Right cardiac atrium (tissue), 5 donors: ENCODE measurements around the gene SERAC1. TPM values are rescaled to one million over a fixed set of nuclear protein-coding genes. Genes with fewer than 3 reads are reported as not detected.
A peak's percentile ranks its signal among the peaks of the same experiment; 100 is the strongest.

Experiments used
- ATAC-seq, 2 donors: fragments of 200-7000 bp; cut with Tn5 transposase; one replicate each; pipeline versions ENCODE4 v1.8.0 to v1.9.1; 2020; ENCODE audit warnings: moderate library complexity in 2 of 2, mild to moderate bottlenecking in 1 of 2
- DNase-seq, 3 donors: peaks; one replicate each; pipeline ENCODE4 v3.0.0-alpha.2; 2020
- H3K27ac ChIP-seq: one replicate; pipeline ENCODE4 v1.5.1; 2013; ENCODE audit warnings: mild to moderate bottlenecking, low read length, control low read depth, moderate library complexity
- H3K27me3 ChIP-seq: one replicate; pipeline ENCODE4 v1.6.1; 2013; ENCODE audit not compliant: control insufficient read depth, insufficient read depth
- H3K4me1 ChIP-seq: one replicate; pipeline ENCODE4 v1.6.1; 2013; ENCODE audit warnings: low read length; ENCODE audit not compliant: control insufficient read depth, insufficient read depth
- H3K4me3 ChIP-seq: one replicate; pipeline ENCODE4 v1.5.1; 2013; ENCODE audit warnings: low read length, control low read depth
- H3K9me3 ChIP-seq: one replicate; pipeline ENCODE4 v1.6.1; 2013; ENCODE audit warnings: low read length; ENCODE audit not compliant: control insufficient read depth
- WGBS: extraction: QIAGEN DNeasy Blood & Tissue Kit; methylation state at CpG from one replicate; pipeline ENCODE4 v1.1.7; 2013; 5-methylcytosine and 5-hydroxymethylcytosine counted together
- intact Hi-C, 4 donors: fragments of 100-400 bp; cut with DNase I; formaldehyde crosslinking; loops; one replicate each; pipeline versions ENCODE4 v1.11.0 to v1.14.0; 2022 to 2023
- polyA plus RNA-seq: library from polyadenylated mRNA; stranded (reverse); fragments of 200-250 nt; gene quantifications from one replicate; pipeline ENCODE4 v1.2.3, GENCODE V29; 2013
- total RNA-seq, 4 donors: library from RNA; stranded (reverse); fragmentation: NEBNext Ultra II Directional; extraction: Animal tissue kit (Norgen Biotek cat#: 25700); gene quantifications; one replicate each; pipeline ENCODE4 v1.2.1, GENCODE V29; 2021
- donor health status: healthy with polysubstance abuse.
- donor health status: DM: no; HTN: yes; CAD: no.
- donor health status: DM: no; HTN: no; CAD: no.
- donor health status: DM: no; HTN: yes; CAD: no; lungs with severe emphysema.
- donor health status: DM: yes; HTN: yes; CAD: no.

SERAC1 gene
- total and polyA plus RNA-seq, 5 donors = 3.1 to 7.0 (median 5.1) TPM

- no peak for ATAC-seq
- DNase-seq = no peak
- intact Hi-C loops = loop anchor here in 1 of 4 donors (5.0 kb wide), 1 partner anchor 91 kb away; the partner anchor contains the start of gene SYNJ2
- Histone ChIP-seq H3K27me3 (no peaks in the 10 kb centered on the region), H3K4me3 (no peak overlapping the region), H3K9me3 (no peaks in the 10 kb centered on the region), H3K27ac (no peak overlapping the region), H3K4me1 (no peaks in the 10 kb centered on the region)
- 43% methylated on average over 3 of the region's 3 CpGs for WGBS
These were observed 94.3 kb downstream of the SERAC1 start for GRCh38 chr6:158073776-158074175.

- peak; percentile 52 to 68 for ATAC-seq
- 18% methylated on average over 16 of the region's 16 CpGs for WGBS
- Histone ChIP-seq H3K4me1 (no peaks in the 10 kb centered on the region), H3K27ac (no peak overlapping the region), H3K27me3 (no peaks in the 10 kb centered on the region), H3K9me3 (no peaks in the 10 kb centered on the region), H3K4me3 (no peak overlapping the region)
- intact Hi-C loops = loop anchor here in 1 of 4 donors (5.0 kb wide), 1 partner anchor 90 kb away; the partner anchor contains the start of gene SYNJ2
- peak; percentile 73 to 89 (median 88) for DNase-seq
These were observed 95.9 kb downstream of the SERAC1 start for GRCh38 chr6:158072083-158072721.

GRCh38 chr6:158071121-158072082 is 96.7 kb downstream of the SERAC1 start:
- intact Hi-C loops = loop anchor here in 1 of 4 donors (5.0 kb wide), 1 partner anchor 89 kb away; the partner anchor contains the start of gene SYNJ2
- no peak overlapping the region for H3K4me3 ChIP-seq

GRCh38 chr6:158070513-158070912 is 97.5 kb downstream of the SERAC1 start:
- H3K4me1 ChIP-seq = no peaks in the 10 kb centered on the region
- DNase-seq = no peak
- WGBS = 93% methylated on average over 10 of the region's 10 CpGs
- ATAC-seq = no peak
- H3K27me3 ChIP-seq = no peaks in the 10 kb centered on the region
- no peak overlapping the region for H3K27ac ChIP-seq
- intact Hi-C loops = loop anchor here in 1 of 4 donors (5.0 kb wide), 1 partner anchor 88 kb away; the partner anchor contains the start of gene SYNJ2
- no peaks in the 10 kb centered on the region for H3K9me3 ChIP-seq
- H3K4me3 ChIP-seq = no peak overlapping the region

More at GRCh38 chr6:158071121-158072082, 96.7 kb downstream of the SERAC1 start:
- ATAC-seq (peak; percentile 14 to 21), DNase-seq (peak in 1 of 3 donors; percentile 46)
- no peaks in the 10 kb centered on the region for H3K27me3 ChIP-seq
- H3K4me1 ChIP-seq = no peaks in the 10 kb centered on the region
- no peak overlapping the region for H3K27ac ChIP-seq
- H3K9me3 ChIP-seq = no peaks in the 10 kb centered on the region
- 87% methylated on average over 34 of the region's 34 CpGs for WGBS

- Histone ChIP-seq H3K9me3 (no peaks in the 10 kb centered on the region), H3K4me3 (no peak overlapping the region), H3K27ac (no peak overlapping the region), H3K4me1 (no peaks in the 10 kb centered on the region), H3K27me3 (no peaks in the 10 kb centered on the region)
- DNase-seq = no peak
- WGBS = 68% methylated on average over 6 of the region's 6 CpGs
- intact Hi-C loops = loop anchor here (5.0 to 10.0 kb wide), 2 partner anchors 85 to 87 kb away; partner anchors contain the start of gene SYNJ2 (in 4 of the 4)
- peak in 1 of 2 donors; percentile 44 for ATAC-seq
These were observed 98.3 kb downstream of the SERAC1 start for GRCh38 chr6:158069800-158070195.

- 73% methylated on average over 14 of the region's 14 CpGs for WGBS
- ATAC-seq (peak; percentile 62 to 80), DNase-seq (peak; percentile 61 to 66 (median 64))
- Histone ChIP-seq H3K4me1 (no peaks in the 10 kb centered on the region), H3K4me3 (no peak overlapping the region), H3K9me3 (no peaks in the 10 kb centered on the region), H3K27me3 (no peaks in the 10 kb centered on the region), H3K27ac (peak overlapping the region; percentile 39)
- intact Hi-C loops = loop anchor here in 3 of 4 donors (5.0 to 10.0 kb wide), 2 partner anchors 84 to 87 kb away; partner anchors contain the start of gene SYNJ2 (in 3 of the 3)
These were observed 98.9 kb downstream of the SERAC1 start for GRCh38 chr6:158068893-158069799.

- ATAC-seq = no peak
- DNase-seq = no peak
- no peak overlapping the region for H3K27ac ChIP-seq
- 92% methylated on average over 10 of the region's 10 CpGs for WGBS
- H3K4me3 ChIP-seq = no peak overlapping the region
- H3K9me3 ChIP-seq = no peaks in the 10 kb centered on the region
- intact Hi-C loops = loop anchor here in 3 of 4 donors (5.0 to 10.0 kb wide), 2 partner anchors 84 to 86 kb away; partner anchors contain the start of gene SYNJ2 (in 3 of the 3)
- no peaks in the 10 kb centered on the region for H3K4me1 ChIP-seq
- no peaks in the 10 kb centered on the region for H3K27me3 ChIP-seq
These were observed 99.7 kb downstream of the SERAC1 start for GRCh38 chr6:158068156-158068892.

GRCh38 chr6:158067436-158068015 is 100.5 kb downstream of the SERAC1 start:
- no peak overlapping the region for H3K27ac ChIP-seq
- ATAC-seq (no peak), DNase-seq (no peak)
- intact Hi-C loops = loop anchor here in 3 of 4 donors (5.0 to 10.0 kb wide), 2 partner anchors 83 to 85 kb away; partner anchors contain the start of gene SYNJ2 (in 3 of the 3)
- no peaks in the 10 kb centered on the region for H3K27me3 ChIP-seq
- H3K4me3 ChIP-seq = no peak overlapping the region
- no peaks in the 10 kb centered on the region for H3K9me3 ChIP-seq
- no peaks in the 10 kb centered on the region for H3K4me1 ChIP-seq
- 86% methylated on average over 10 of the region's 10 CpGs for WGBS

GRCh38 chr6:158066136-158066781 is 101.8 kb downstream of the SERAC1 start:
- Histone ChIP-seq H3K4me1 (peaks cover 1% of the 10 kb centered on the region), H3K27ac (no peak overlapping the region), H3K4me3 (no peak overlapping the region), H3K27me3 (no peaks in the 10 kb centered on the region), H3K9me3 (no peaks in the 10 kb centered on the region)
- WGBS = 93% methylated on average over 23 of the region's 23 CpGs
- intact Hi-C loops = loop anchor here in 3 of 4 donors (5.0 to 10.0 kb wide), 2 partner anchors 81 to 84 kb away; partner anchors contain the start of gene SYNJ2 (in 3 of the 3)
- DNase-seq (no peak), ATAC-seq (no peak)
